Epithelial cell of proximal tubule (primary cell): ENCODE measurements around the gene DSE. TPM values are rescaled to one million over a fixed set of nuclear protein-coding genes. Genes with fewer than 3 reads are reported as not detected.

ENCODE experiments used
- DNase-seq: peaks from one replicate; pipeline ENCODE4 v3.0.0-alpha.2; 2011; ENCODE audit warnings: low read depth
- H3K4me3 ChIP-seq: 2 replicates; pipeline ENCODE4 v1.5.1; 2011; ENCODE audit warnings: low read depth, mild to moderate bottlenecking, low read length
- CTCF ChIP-seq: conservative IDR thresholded peaks from 2 replicates; pipeline ENCODE4 v1.5.1; 2012; ENCODE audit warnings: low read depth, mild to moderate bottlenecking, low read length
- total RNA-seq: library from RNA; depleted of rRNA; stranded (reverse); fragments of >200 nt; gene quantifications from 2 replicates; pipeline ENCODE4 v1.2.3, GENCODE V29; 2015

DSE gene
- total RNA-seq, 1 donor from 2014 or later = 36.1 TPM

- no peak for TF ChIP-seq CTCF
- DNase-seq = no peak
Observed at GRCh38 chr6:116443105-116443504, 72.4 kb downstream of the DSE start.

GRCh38 chr6:116444092-116444491 lies 73.3 kb downstream of the DSE start:
- DNase-seq = no peak
- H3K4me3 ChIP-seq = no peak overlapping the region
- peak; percentile 61 for TF ChIP-seq CTCF

More at GRCh38 chr6:116443105-116443504, 72.4 kb downstream of the DSE start:
- no peak overlapping the region for H3K4me3 ChIP-seq

GRCh38 chr6:116444575-116444974 lies 73.8 kb downstream of the DSE start:
- TF ChIP-seq CTCF = no peak
- no peak for DNase-seq
- no peak overlapping the region for H3K4me3 ChIP-seq

GRCh38 chr6:116445102-116445501 lies 74.4 kb downstream of the DSE start:
- no peak for TF ChIP-seq CTCF
- DNase-seq = no peak
- H3K4me3 ChIP-seq = no peak overlapping the region

DNA sequence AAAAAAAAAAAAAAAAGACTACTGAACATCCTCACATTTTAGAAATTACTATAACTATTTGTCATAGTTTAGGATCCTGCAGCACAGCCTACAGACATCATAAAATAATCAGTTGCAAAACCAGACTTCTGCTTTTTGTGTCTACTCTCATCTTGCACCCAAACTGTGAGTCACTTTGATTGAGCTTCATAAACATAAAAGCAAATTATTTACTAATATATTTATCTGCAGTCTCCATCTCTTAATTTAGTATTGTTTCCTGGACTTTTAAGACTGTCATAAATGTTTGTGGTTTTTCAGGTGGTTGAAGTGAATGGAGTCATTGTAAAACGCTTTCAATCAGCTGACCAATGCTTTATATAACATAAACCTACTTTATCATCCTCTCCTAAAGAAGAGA lies 75.7 kb downstream of the DSE start:
- no peak overlapping the region for H3K4me3 ChIP-seq
- no peak for TF ChIP-seq CTCF
- no peak for DNase-seq

DNA sequence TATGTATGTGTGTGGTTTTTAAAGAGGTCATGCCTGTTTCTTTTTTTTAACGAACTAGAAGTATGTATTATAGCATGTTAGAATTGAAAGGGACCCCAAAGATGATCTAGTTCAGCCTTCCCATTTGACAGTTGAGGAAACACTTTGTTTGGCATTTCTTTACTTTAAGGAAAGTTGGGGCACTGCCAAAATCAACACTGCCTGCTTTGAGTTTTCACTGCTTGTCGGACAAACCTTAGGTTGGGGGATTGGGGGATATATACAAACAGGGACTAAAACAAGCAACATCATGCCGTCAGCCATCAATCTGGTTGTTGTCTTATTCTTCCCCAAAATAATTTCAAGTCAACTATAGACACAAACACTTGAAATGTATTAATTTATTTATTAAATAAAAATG lies 76.3 kb downstream of the DSE start:
- H3K4me3 ChIP-seq = no peak overlapping the region
- no peak for DNase-seq
- no peak for TF ChIP-seq CTCF

- no peak for TF ChIP-seq CTCF
- H3K4me3 ChIP-seq = no peak overlapping the region
- DNase-seq = peak; percentile 71
Observed at GRCh38 chr6:116447496-116448011, 76.8 kb downstream of the DSE start.
